K562 (cell line): Measurements from ENCODE around the gene KAT7.

ENCODE experiments used
- EZH2 ChIP-seq: IDR thresholded peaks from 2 replicates; pipeline ENCODE4 v1.6.1; 2012; ENCODE audit warnings: low read depth, mild to moderate bottlenecking, inconsistent platforms, low read length, borderline replicate concordance
- MAZ ChIP-seq, 2 experiments: fragments of 450-650 bp in 1 of 2; sonication (generic) in 1 of 2; formaldehyde crosslinking; IDR thresholded peaks in 1 of 2; conservative IDR thresholded peaks in 1 of 2; 2 replicates each; pipeline versions ENCODE4 v1.4.0 to v1.5.0; 2020; ENCODE audit warnings: mild to moderate bottlenecking in 1 of 2, missing genetic modification reagents in 1 of 2
- SIX5 ChIP-seq, 2 experiments: IDR thresholded peaks; 2 replicates each; pipeline ENCODE4 v1.6.1; 2011; ENCODE audit warnings: low read length in 2 of 2, borderline replicate concordance in 1 of 2, low read depth in 1 of 2, mild to moderate bottlenecking in 1 of 2, moderate library complexity in 1 of 2; ENCODE audit not compliant: insufficient read depth in 1 of 2
- SMAD1 ChIP-seq: fragments of 150-350 bp; IDR thresholded peaks from 2 replicates; pipeline ENCODE4 v1.6.1; 2014; ENCODE audit warnings: low read length, low read depth; ENCODE audit not compliant: partially characterized antibody
- ZNF431 ChIP-seq: sonication (generic); formaldehyde crosslinking; IDR thresholded peaks from 2 replicates; pipeline ENCODE4 v1.8.0; 2022; ENCODE audit warnings: mild to moderate bottlenecking, missing genetic modification reagents
- TF ChIP-seq, protein P1 (sequence below): sonication (generic); formaldehyde crosslinking; IDR thresholded peaks from 2 replicates; pipeline ENCODE4 v1.8.1; 2023; ENCODE audit warnings: missing genetic modification reagents, mild to moderate bottlenecking, borderline replicate concordance

- TF ChIP-seq SMAD1 (no peak), ZNF431 (no peak), MAZ (CRISPR knock-in tag; conservative IDR thresholded peaks at IDR 0.05 in 1 of 2, IDR thresholded peaks at IDR 0.05 in 1 of 2) (no peak), EZH2 (no peak), SIX5 (IDR thresholded peaks at IDR 0.05; ENCODE audit: borderline replicate concordance in 1 of 2, insufficient read depth in 1 of 2, low read depth in 1 of 2, low read length in 2 of 2) (no peak)
- TF ChIP-seq, protein P1, sequence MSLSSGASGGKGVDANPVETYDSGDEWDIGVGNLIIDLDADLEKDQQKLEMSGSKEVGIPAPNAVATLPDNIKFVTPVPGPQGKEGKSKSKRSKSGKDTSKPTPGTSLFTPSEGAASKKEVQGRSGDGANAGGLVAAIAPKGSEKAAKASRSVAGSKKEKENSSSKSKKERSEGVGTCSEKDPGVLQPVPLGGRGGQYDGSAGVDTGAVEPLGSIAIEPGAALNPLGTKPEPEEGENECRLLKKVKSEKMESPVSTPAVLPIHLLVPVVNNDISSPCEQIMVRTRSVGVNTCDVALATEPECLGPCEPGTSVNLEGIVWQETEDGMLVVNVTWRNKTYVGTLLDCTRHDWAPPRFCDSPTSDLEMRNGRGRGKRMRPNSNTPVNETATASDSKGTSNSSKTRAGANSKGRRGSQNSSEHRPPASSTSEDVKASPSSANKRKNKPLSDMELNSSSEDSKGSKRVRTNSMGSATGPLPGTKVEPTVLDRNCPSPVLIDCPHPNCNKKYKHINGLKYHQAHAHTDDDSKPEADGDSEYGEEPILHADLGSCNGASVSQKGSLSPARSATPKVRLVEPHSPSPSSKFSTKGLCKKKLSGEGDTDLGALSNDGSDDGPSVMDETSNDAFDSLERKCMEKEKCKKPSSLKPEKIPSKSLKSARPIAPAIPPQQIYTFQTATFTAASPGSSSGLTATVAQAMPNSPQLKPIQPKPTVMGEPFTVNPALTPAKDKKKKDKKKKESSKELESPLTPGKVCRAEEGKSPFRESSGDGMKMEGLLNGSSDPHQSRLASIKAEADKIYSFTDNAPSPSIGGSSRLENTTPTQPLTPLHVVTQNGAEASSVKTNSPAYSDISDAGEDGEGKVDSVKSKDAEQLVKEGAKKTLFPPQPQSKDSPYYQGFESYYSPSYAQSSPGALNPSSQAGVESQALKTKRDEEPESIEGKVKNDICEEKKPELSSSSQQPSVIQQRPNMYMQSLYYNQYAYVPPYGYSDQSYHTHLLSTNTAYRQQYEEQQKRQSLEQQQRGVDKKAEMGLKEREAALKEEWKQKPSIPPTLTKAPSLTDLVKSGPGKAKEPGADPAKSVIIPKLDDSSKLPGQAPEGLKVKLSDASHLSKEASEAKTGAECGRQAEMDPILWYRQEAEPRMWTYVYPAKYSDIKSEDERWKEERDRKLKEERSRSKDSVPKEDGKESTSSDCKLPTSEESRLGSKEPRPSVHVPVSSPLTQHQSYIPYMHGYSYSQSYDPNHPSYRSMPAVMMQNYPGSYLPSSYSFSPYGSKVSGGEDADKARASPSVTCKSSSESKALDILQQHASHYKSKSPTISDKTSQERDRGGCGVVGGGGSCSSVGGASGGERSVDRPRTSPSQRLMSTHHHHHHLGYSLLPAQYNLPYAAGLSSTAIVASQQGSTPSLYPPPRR (CRISPR knock-in tag) = no peak
Observed at GRCh38 chr17:49822829-49823228, 34.3 kb downstream of the KAT7 start.
